HCT116 (cell line): ENCODE data around the gene COPG1. TPM values are rescaled to one million over a fixed set of nuclear protein-coding genes. Genes with fewer than 3 reads are reported as not detected.
A peak's percentile ranks its signal among the peaks of the same experiment; 100 is the strongest.

Source experiments
- ATAC-seq: fragments of 200-7000 bp; cut with Tn5 transposase; 2 replicates; pipeline ENCODE4 v1.9.1; 2020; ENCODE audit warnings: mild to moderate bottlenecking, moderate library complexity
- BruUV-seq: library from RNA; stranded (reverse); fragments of 400-500 nt; replicated peaks from 2 replicates; lab custom pipeline; 2021; lab: Mats Ljungman, UMichigan
- CTCF ChIA-PET: fragments of 300-600 bp; sonication (Branson Sonifier 250); formaldehyde crosslinking; loops from one replicate; lab custom pipeline; 2021; ENCODE audit warnings: antibody characterized with exemption; lab: Charles Lee
- POLR2A ChIA-PET: fragments of 300-600, 350-600 bp; sonication (Branson Sonifier 250); formaldehyde crosslinking; loops from one replicate; lab custom pipeline; 2021; ENCODE audit warnings: antibody characterized with exemption; lab: Charles Lee
- RAD21 ChIA-PET, 2 experiments: fragments of 300-600 bp; sonication (Branson Sonifier 250); formaldehyde crosslinking; loops; one replicate each; lab custom pipeline; 2023; ENCODE audit warnings: low total read pairs in 2 of 2; ENCODE audit not compliant: uncharacterized antibody in 2 of 2, unreplicated experiment in 2 of 2, low non-redundant PET in 1 of 2; lab: Charles Lee
- DNase-seq: peaks from one replicate; pipeline ENCODE4 v3.0.0-alpha.2; 2010; ENCODE audit warnings: low read depth, low spot score
- H2AFZ ChIP-seq: fragments of 200-600 bp; shearing (Covaris generic), sonication (generic); 2 replicates; pipeline ENCODE4 v1.6.1; 2017; ENCODE audit warnings: low read depth, mixed run types, mixed read lengths, antibody characterized with exemption, low read length; ENCODE audit not compliant: poor library complexity, severe bottlenecking
- H3K27ac ChIP-seq: 2 replicates; pipeline ENCODE4 v1.5.1; 2012; ENCODE audit warnings: low read depth, low read length
- H3K27me3 ChIP-seq: fragments of 200-600 bp; sonication (generic); 2 replicates; pipeline ENCODE4 v1.6.1; 2016; ENCODE audit warnings: mixed run types, low read length, mixed read lengths; ENCODE audit not compliant: insufficient read depth
- H3K36me3 ChIP-seq, 2 experiments: fragments of 200-500 bp in 1 of 2; fragments of 200-600 bp in 1 of 2; sonication (Bioruptor generic) in 1 of 2; sonication (generic) in 1 of 2; 2 replicates each; pipeline versions ENCODE4 v1.5.1 to v1.6.1; 2014 to 2016; ENCODE audit warnings: low read length in 2 of 2, inconsistent platforms in 1 of 2, mixed read lengths in 1 of 2, mixed run types in 1 of 2; ENCODE audit not compliant: insufficient read depth in 2 of 2, control insufficient read depth in 1 of 2
- H3K4me1 ChIP-seq, 2 experiments: fragments of 200-600 bp in 1 of 2; sonication (generic) in 1 of 2; 2 replicates each; pipeline versions ENCODE4 v1.5.1 to v1.6.1; 2012 to 2017; ENCODE audit warnings: low read length in 2 of 2, inconsistent platforms in 1 of 2, mild to moderate bottlenecking in 1 of 2, mixed read lengths in 1 of 2, mixed run types in 1 of 2, moderate library complexity in 1 of 2; ENCODE audit not compliant: insufficient read depth in 2 of 2, control insufficient read depth in 1 of 2
- H3K4me2 ChIP-seq: fragments of 200-600 bp; sonication (generic); 2 replicates; pipeline ENCODE4 v1.6.1; 2017; ENCODE audit warnings: mixed run types, low read length, mixed read lengths
- H3K4me3 ChIP-seq, 2 experiments: fragments of 200-600 bp in 1 of 2; sonication (generic) in 1 of 2; replicated peaks in 1 of 2; 2 replicates each; pipeline ENCODE4 v1.5.1; 2011 to 2016; ENCODE audit warnings: low read length in 2 of 2, control low read depth in 1 of 2, low read depth in 1 of 2, mild to moderate bottlenecking in 1 of 2, mixed read lengths in 1 of 2, mixed run types in 1 of 2
- H3K79me2 ChIP-seq: fragments of 200-600 bp; sonication (generic); 2 replicates; pipeline ENCODE4 v1.6.1; 2017; ENCODE audit warnings: mild to moderate bottlenecking, mixed run types, low read length, moderate library complexity, mixed read lengths; ENCODE audit not compliant: insufficient read depth
- H3K9ac ChIP-seq: fragments of 200-600 bp; sonication (generic); 2 replicates; pipeline ENCODE4 v1.6.1; 2016; ENCODE audit warnings: low read length, mixed read lengths
- H3K9me2 ChIP-seq: fragments of 200-600 bp; sonication (generic), shearing (Covaris generic); 2 replicates; pipeline ENCODE4 v1.6.1; 2017; ENCODE audit warnings: mixed run types, mild to moderate bottlenecking, moderate library complexity; ENCODE audit not compliant: insufficient read depth
- H3K9me3 ChIP-seq, 2 experiments: fragments of 200-500 bp in 1 of 2; fragments of 200-600 bp in 1 of 2; sonication (Bioruptor generic) in 1 of 2; sonication (generic) in 1 of 2; 2 replicates each; pipeline ENCODE4 v1.6.1; 2014 to 2017; ENCODE audit warnings: low read length in 2 of 2, mixed read lengths in 2 of 2, inconsistent platforms in 1 of 2, low read depth in 1 of 2, mild to moderate bottlenecking in 1 of 2, mixed run types in 1 of 2, moderate library complexity in 1 of 2; ENCODE audit not compliant: control insufficient read depth in 1 of 2, insufficient read depth in 1 of 2
- H4K20me1 ChIP-seq: fragments of 200-600 bp; sonication (generic), shearing (Covaris generic); 2 replicates; pipeline ENCODE4 v1.6.1; 2017; ENCODE audit warnings: mixed run types, mild to moderate bottlenecking, moderate library complexity; ENCODE audit not compliant: insufficient read depth
- CEBPB ChIP-seq: IDR thresholded peaks from 2 replicates; pipeline ENCODE4 v1.6.1; 2012; ENCODE audit warnings: low read depth
- CTCF ChIP-seq, 3 experiments: fragments of 200-600 bp in 1 of 3; sonication (generic) in 1 of 3; IDR thresholded peaks in 2 of 3; conservative IDR thresholded peaks in 1 of 3; 2 replicates each; pipeline ENCODE4 v1.5.1; 2012 to 2017; ENCODE audit warnings: low read depth in 2 of 3, low read length in 2 of 3, antibody characterized with exemption in 1 of 3, borderline replicate concordance in 1 of 3, control low read depth in 1 of 3, mild to moderate bottlenecking in 1 of 3, mixed read lengths in 1 of 3, mixed run types in 1 of 3, moderate library complexity in 1 of 3; ENCODE audit not compliant: insufficient read depth in 1 of 3
- EZH2phosphoT487 ChIP-seq: fragments of 200-600 bp; IDR thresholded peaks from 2 replicates; pipeline ENCODE4 v1.6.1; 2018; ENCODE audit warnings: antibody characterized with exemption, borderline replicate concordance
- SP1 ChIP-seq: IDR thresholded peaks from 2 replicates; pipeline ENCODE4 v1.6.1; 2012; ENCODE audit warnings: low read depth
- YY1 ChIP-seq: IDR thresholded peaks from 2 replicates; pipeline ENCODE4 v1.6.1; 2011; ENCODE audit warnings: low read length, low read depth, moderate library complexity, mild to moderate bottlenecking; ENCODE audit not compliant: insufficient replicate concordance; ENCODE audit errors: extremely low read depth
- intact Hi-C: fragments of 100-400 bp; cut with micrococcal nuclease; formaldehyde crosslinking; loops from 2 replicates; pipeline ENCODE4 v1.10.0; 2022
- total RNA-seq: library from RNA; stranded (reverse); gene quantifications from one replicate; pipeline ENCODE4 v1.2.1, GENCODE V29; 2021; ENCODE audit not compliant: unreplicated experiment

Gene COPG1
- total RNA-seq, 1 experiment from 2014 or later, result 182 TPM

- no peak overlapping the region for H2AFZ ChIP-seq
- no peaks in the 10 kb centered on the region for H3K9me3 ChIP-seq
- no peaks in the 10 kb centered on the region for H3K27me3 ChIP-seq
- ATAC-seq, result no peak
- H4K20me1 ChIP-seq, result no peaks in the 10 kb centered on the region
- peaks cover 0 to 4% of the 10 kb centered on the region in 2 experiments; a peak in 3 of 4 replicates for H3K4me1 ChIP-seq
- H3K4me3 ChIP-seq, result no peak overlapping the region
- TF ChIP-seq YY1 (no peak), SP1 (no peak), EZH2phosphoT487 (no peak)
- no peak overlapping the region for H3K9ac ChIP-seq
- no TSS peak for BruUV-seq
- intact Hi-C loops, result no loop called here
- POLR2A ChIA-PET, result no interaction called here
- DNase-seq, result no peak
- CTCF ChIA-PET, result no interaction called here
- no peaks in the 10 kb centered on the region for H3K9me2 ChIP-seq
- no peaks in the 10 kb centered on the region for H3K79me2 ChIP-seq
- H3K4me2 ChIP-seq, result no peak overlapping the region
- no peaks in the 10 kb centered on the region for H3K36me3 ChIP-seq
- RAD21 ChIA-PET, result no interaction called here
- H3K27ac ChIP-seq, result no peak overlapping the region
These were observed 72.5 kb downstream of the COPG1 start for GRCh38 chr3:129321887-129322286.

GRCh38 chr3:129323651-129324294 is 74.4 kb downstream of the COPG1 start:
- no peak overlapping the region for H3K9ac ChIP-seq
- no peak overlapping the region for H3K4me3 ChIP-seq
- RAD21 ChIA-PET, result no interaction called here
- H4K20me1 ChIP-seq, result no peaks in the 10 kb centered on the region
- H3K9me2 ChIP-seq, result no peaks in the 10 kb centered on the region
- no peaks in the 10 kb centered on the region for H3K27me3 ChIP-seq
- no peak overlapping the region for H3K4me2 ChIP-seq
- H3K9me3 ChIP-seq, result no peaks in the 10 kb centered on the region
- intact Hi-C loops, result no loop called here
- TF ChIP-seq CTCF (IDR thresholded peaks at IDR 0.05 in 2 of 3, conservative IDR thresholded peaks at IDR 0.05 in 1 of 3; ENCODE audit: borderline replicate concordance in 1 of 3, insufficient read depth in 1 of 3, low read depth in 2 of 3, low read length in 2 of 3) (peak in 2 of 3 experiments; percentile 22 to 23; a peak in 2 of 6 replicates), CEBPB (no peak)
- no peaks in the 10 kb centered on the region for H3K36me3 ChIP-seq
- CTCF ChIA-PET, result interaction anchor here (1.0 to 1.4 kb wide), 2 partner anchors 13 to 354 kb away, joined by 3 to 6 read pairs; no protein-coding TSS in a partner anchor
- no TSS peak for BruUV-seq
- no peak overlapping the region for H3K27ac ChIP-seq
- H3K79me2 ChIP-seq, result no peaks in the 10 kb centered on the region
- no peaks in the 10 kb centered on the region for H3K4me1 ChIP-seq
- no peak overlapping the region for H2AFZ ChIP-seq
- POLR2A ChIA-PET, result no interaction called here
- ATAC-seq (0 out of 2 replicates have a peak, but pooled peaks have one; percentile 39), DNase-seq (no peak)
